Fibroblast of pulmonary artery (primary cell): Measurements from ENCODE around the gene TRPM8.

Experiments used
- DNase-seq: peaks from one replicate; pipeline ENCODE4 v3.0.0-alpha.2; 2010; ENCODE audit warnings: low read depth
- H3K4me3 ChIP-seq: replicated peaks from 2 replicates; pipeline ENCODE4 v1.5.1; 2011; ENCODE audit warnings: low read depth, mild to moderate bottlenecking, control low read depth, low read length, moderate library complexity
- CTCF ChIP-seq: IDR thresholded peaks from 2 replicates; pipeline ENCODE4 v1.5.1; 2011; ENCODE audit warnings: mild to moderate bottlenecking, control low read depth, low read length, inconsistent platforms; ENCODE audit errors: missing control alignments

TRPM8 gene

DNA sequence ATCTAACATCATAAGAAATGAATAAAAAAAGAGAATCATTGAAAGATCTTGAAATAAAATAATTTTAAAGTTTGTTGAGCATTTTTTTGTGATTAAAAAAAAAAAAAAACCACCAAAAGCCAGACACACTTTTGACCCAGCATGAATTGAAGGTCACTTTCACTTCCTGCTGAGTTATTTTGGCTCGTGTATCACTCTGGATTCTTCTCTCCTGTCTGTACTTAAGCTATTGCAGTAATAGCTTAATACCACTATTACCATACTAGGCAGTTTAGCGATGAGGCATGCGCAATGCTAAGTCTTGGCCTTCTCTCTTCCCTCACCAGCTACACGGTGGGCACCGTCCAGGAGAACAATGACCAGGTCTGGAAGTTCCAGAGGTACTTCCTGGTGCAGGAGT, 78.8 kb downstream of the TRPM8 start:
- H3K4me3 ChIP-seq: no peak overlapping the region
- peak; percentile 31 for DNase-seq
- TF ChIP-seq CTCF: no peak

- no peak for TF ChIP-seq CTCF
- H3K4me3 ChIP-seq: no peak overlapping the region
- DNase-seq: no peak
Observed at GRCh38 chr2:233996461-233996860, 79.3 kb downstream of the TRPM8 start.

DNA sequence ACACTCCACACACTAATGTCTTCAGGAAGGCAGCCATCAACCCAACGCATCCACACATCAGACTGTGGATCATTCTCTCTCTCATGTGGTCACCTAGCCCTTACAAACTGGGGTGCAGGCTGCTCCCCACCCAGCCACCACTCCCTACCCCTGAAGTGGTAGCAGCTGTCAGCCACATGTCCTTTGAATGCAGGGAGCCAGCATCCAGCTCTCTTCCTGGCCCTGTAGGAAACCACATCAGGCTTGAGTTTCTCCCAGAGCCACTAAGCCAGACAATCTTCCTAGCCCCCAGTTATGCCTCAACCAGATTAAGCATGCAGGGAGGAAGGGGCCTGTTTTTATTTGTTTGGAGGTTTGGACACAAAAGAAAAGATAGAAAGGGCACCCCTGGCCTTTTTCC, 80.5 kb downstream of the TRPM8 start:
- TF ChIP-seq CTCF: no peak
- DNase-seq: no peak
- H3K4me3 ChIP-seq: no peak overlapping the region

DNA sequence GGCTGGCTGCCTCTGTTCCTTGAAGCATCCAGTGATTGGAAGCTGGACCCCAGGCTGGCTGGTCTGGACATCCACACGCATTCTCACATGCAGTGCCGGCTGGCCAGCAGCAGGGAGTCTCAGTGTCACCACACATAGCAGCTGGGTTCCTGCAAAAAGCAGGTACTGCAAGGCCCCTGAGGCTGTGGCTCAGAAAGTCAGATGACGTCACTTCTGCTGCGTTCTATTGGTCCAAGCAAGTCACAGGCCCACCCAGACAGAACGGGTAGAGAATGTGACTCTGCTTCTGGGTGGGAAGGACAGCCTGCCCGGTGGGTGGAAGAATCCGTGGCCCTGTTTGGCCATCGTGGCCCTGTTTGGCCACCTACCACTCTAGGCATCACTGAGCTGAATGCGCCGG, 82.0 kb downstream of the TRPM8 start:
- no peak for TF ChIP-seq CTCF
- no peak for DNase-seq
- no peak overlapping the region for H3K4me3 ChIP-seq

- TF ChIP-seq CTCF: no peak
- no peak for DNase-seq
- no peak overlapping the region for H3K4me3 ChIP-seq
Observed at GRCh38 chr2:234001380-234002160, 84.4 kb downstream of the TRPM8 start.

DNA sequence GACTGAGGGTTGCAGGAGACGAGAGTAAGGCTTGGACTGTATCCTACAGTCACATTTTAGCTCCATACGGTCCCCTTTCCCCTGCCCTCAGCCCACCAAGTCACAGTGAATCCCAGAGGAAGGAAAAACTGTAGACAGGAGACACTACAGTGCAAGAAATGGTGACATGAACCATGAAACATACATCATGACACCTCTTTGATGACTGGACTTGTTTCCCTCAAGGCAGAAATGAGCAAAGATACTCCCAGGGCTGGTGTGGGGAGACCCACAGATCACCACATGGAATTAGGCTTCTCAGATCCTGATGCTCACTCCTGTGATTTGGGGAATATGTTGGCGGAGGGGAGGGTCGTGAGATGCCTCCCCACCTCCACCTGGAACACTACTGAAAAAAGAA, 85.1 kb downstream of the TRPM8 start:
- TF ChIP-seq CTCF: no peak
- DNase-seq: no peak
- no peak overlapping the region for H3K4me3 ChIP-seq

DNA sequence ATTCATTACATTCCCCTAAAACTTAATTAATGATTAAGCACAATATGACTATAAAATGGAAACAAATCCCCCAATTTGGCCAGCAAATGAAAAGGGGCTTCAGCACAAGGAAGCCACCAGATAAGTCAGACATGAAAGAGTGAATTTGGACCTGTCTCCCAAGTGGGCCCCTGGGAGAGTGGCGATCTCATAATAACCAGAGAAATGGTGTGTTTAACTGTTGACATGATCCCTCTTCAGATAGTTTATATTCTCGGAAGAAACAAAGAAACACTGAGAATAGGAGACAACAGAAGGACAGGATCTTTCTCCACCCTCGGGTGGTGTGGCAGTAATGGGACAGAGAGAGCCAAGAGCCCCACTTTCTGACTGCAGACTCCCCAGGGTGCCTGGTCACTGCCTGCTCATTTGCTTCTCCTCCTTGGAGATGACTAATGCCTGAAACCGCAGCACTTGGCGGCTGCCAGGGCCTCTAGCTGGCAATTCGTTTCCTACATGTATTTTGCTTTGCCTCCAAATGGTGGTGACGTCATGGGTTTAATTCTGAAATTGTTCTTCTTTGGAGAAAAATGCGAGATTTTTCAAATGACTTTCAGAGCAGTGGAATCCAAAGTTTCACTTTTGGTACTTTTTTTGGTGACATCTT, 86.9 kb downstream of the TRPM8 start:
- DNase-seq: peak; percentile 86
- no peak overlapping the region for H3K4me3 ChIP-seq
- no peak for TF ChIP-seq CTCF
